H1 (cell line): Measurements from ENCODE around the gene ANK3. TPM values are rescaled to one million over a fixed set of nuclear protein-coding genes. Genes with fewer than 3 reads are reported as not detected.

ENCODE experiments used
- CTCF ChIA-PET: fragments of 300-600 bp; sonication (Branson Sonifier 250); formaldehyde crosslinking; loops from one replicate; lab custom pipeline; 2021; ENCODE audit not compliant: partially characterized antibody; lab: Charles Lee
- POLR2A ChIA-PET: fragments of 300-600 bp; sonication (Branson Sonifier 250); formaldehyde crosslinking; loops from one replicate; lab custom pipeline; 2021; ENCODE audit warnings: inconsistent platforms; ENCODE audit not compliant: partially characterized antibody; lab: Charles Lee
- DNase-seq, 2 experiments: peaks; one replicate each; pipeline versions ENCODE4 v3.0.0 to v3.0.0-alpha.2; 2010 to 2022; ENCODE audit warnings: low spot score in 2 of 2, low read depth in 1 of 2, mixed read lengths in 1 of 2
- FAIRE-seq: peaks from 2 replicates; lab custom pipeline; 2011; peaks lifted over from hg19 to GRCh38; lab: Jason Lieb, UNC
- H2AFZ ChIP-seq: 2 replicates; pipeline ENCODE4 v1.8.1; 2012; ENCODE audit warnings: low read length, inconsistent platforms
- H2AK5ac ChIP-seq: 2 replicates; pipeline ENCODE4 v1.6.1; 2013; ENCODE audit warnings: low read depth, low read length
- H2BK120ac ChIP-seq: replicated peaks from 2 replicates; pipeline ENCODE3; 2013; ENCODE audit warnings: low read depth, low read length, inconsistent platforms
- H2BK12ac ChIP-seq: 2 replicates; pipeline ENCODE4 v1.6.1; 2013; ENCODE audit warnings: low read depth, low read length
- H2BK15ac ChIP-seq: 2 replicates; pipeline ENCODE4 v1.6.1; 2013; ENCODE audit warnings: low read length
- H2BK20ac ChIP-seq: 2 replicates; pipeline ENCODE4 v1.6.1; 2013; ENCODE audit warnings: low read length
- H2BK5ac ChIP-seq: 2 replicates; pipeline ENCODE4 v1.6.1; 2013; ENCODE audit warnings: low read depth, low read length
- H3K14ac ChIP-seq: 2 replicates; pipeline ENCODE4 v1.6.1; 2013; ENCODE audit warnings: inconsistent platforms; ENCODE audit not compliant: insufficient read length
- H3K18ac ChIP-seq: 2 replicates; pipeline ENCODE4 v1.6.1; 2013; ENCODE audit warnings: low read length; ENCODE audit errors: extremely low read depth
- H3K23ac ChIP-seq: 2 replicates; pipeline ENCODE4 v1.6.1; 2013; ENCODE audit warnings: inconsistent platforms; ENCODE audit not compliant: insufficient read length
- H3K23me2 ChIP-seq: 2 replicates; pipeline ENCODE4 v1.6.1; 2013; ENCODE audit warnings: low read depth, low read length
- H3K27ac ChIP-seq: 2 replicates; pipeline ENCODE4 v1.6.1; 2011; ENCODE audit warnings: low read depth, low read length, inconsistent platforms
- H3K27me3 ChIP-seq, 4 experiments: replicated peaks in 1 of 4; 1 replicate in 1 of 4; 2 replicates in 3 of 4; pipeline versions ENCODE4 v1.6.1 to v1.8.1; 2011 to 2013; ENCODE audit warnings: low read length in 3 of 4, mild to moderate bottlenecking in 3 of 4, inconsistent platforms in 2 of 4, mixed read lengths in 2 of 4, moderate library complexity in 1 of 4; ENCODE audit not compliant: control insufficient read depth in 3 of 4, insufficient read depth in 3 of 4; ENCODE audit errors: extremely low read depth in 1 of 4
- H3K36me3 ChIP-seq, 4 experiments: 2 replicates each; pipeline versions ENCODE4 v1.6.1 to v1.8.1; 2011 to 2013; ENCODE audit warnings: mild to moderate bottlenecking in 4 of 4, low read length in 3 of 4, moderate library complexity in 2 of 4, control low read depth in 1 of 4, inconsistent platforms in 1 of 4; ENCODE audit not compliant: insufficient read depth in 4 of 4, control insufficient read depth in 2 of 4
- H3K4ac ChIP-seq: replicated peaks from 2 replicates; pipeline ENCODE3; 2013; ENCODE audit warnings: low read length, low read depth, mixed read lengths, inconsistent platforms; ENCODE audit not compliant: insufficient read length
- H3K4me1 ChIP-seq, 4 experiments: replicated peaks in 1 of 4; 1 replicate in 1 of 4; 2 replicates in 3 of 4; pipeline versions ENCODE4 v1.6.1 to v1.8.1; 2011 to 2013; ENCODE audit warnings: low read length in 3 of 4, inconsistent platforms in 2 of 4, mixed read lengths in 1 of 4; ENCODE audit not compliant: insufficient read depth in 4 of 4, control insufficient read depth in 3 of 4
- H3K4me2 ChIP-seq, 2 experiments: 2 replicates each; pipeline versions ENCODE4 v1.6.1 to v1.8.1; 2011 to 2013; ENCODE audit warnings: low read depth in 2 of 2, low read length in 2 of 2, control low read depth in 1 of 2, inconsistent platforms in 1 of 2, mild to moderate bottlenecking in 1 of 2; ENCODE audit not compliant: insufficient read depth in 1 of 2
- H3K4me3 ChIP-seq, 4 experiments: fragments of 200-600, 300-600 bp in 1 of 4; sonication (generic), shearing (Covaris generic), sonication (Bioruptor Twin) in 1 of 4; 2 replicates each; pipeline versions ENCODE4 v1.5.1 to v1.8.1; 2011 to 2016; ENCODE audit warnings: low read length in 4 of 4, low read depth in 3 of 4, control low read depth in 2 of 4, inconsistent platforms in 2 of 4, mild to moderate bottlenecking in 2 of 4, mixed read lengths in 1 of 4, moderate library complexity in 1 of 4; ENCODE audit not compliant: insufficient read depth in 2 of 4; ENCODE audit errors: extremely low read depth in 1 of 4
- H3K56ac ChIP-seq: replicated peaks from 2 replicates; pipeline ENCODE3; 2013; ENCODE audit warnings: low read depth, mild to moderate bottlenecking, mixed read lengths, low read length, inconsistent platforms; ENCODE audit not compliant: insufficient read length
- H3K79me1 ChIP-seq: 2 replicates; pipeline ENCODE4 v1.6.1; 2013; ENCODE audit warnings: low read depth, low read length, control low read depth
- H3K79me2 ChIP-seq, 2 experiments: 2 replicates each; pipeline versions ENCODE4 v1.6.1 to v1.8.1; 2012 to 2013; ENCODE audit warnings: low read length in 2 of 2, mild to moderate bottlenecking in 2 of 2, inconsistent platforms in 1 of 2; ENCODE audit not compliant: insufficient read depth in 2 of 2, control insufficient read depth in 1 of 2
- H3K9ac ChIP-seq, 4 experiments: replicated peaks in 1 of 4; 1 replicate in 1 of 4; 2 replicates in 3 of 4; pipeline versions ENCODE4 v1.6.1 to v1.8.1; 2011 to 2013; ENCODE audit warnings: low read depth in 3 of 4, low read length in 3 of 4, control low read depth in 2 of 4, mild to moderate bottlenecking in 2 of 4, moderate library complexity in 2 of 4, inconsistent platforms in 1 of 4; ENCODE audit errors: extremely low read depth in 1 of 4
- H3K9me3 ChIP-seq, 2 experiments: 2 replicates each; pipeline versions ENCODE4 v1.6.1 to v1.8.1; 2012 to 2013; ENCODE audit warnings: mild to moderate bottlenecking in 2 of 2, moderate library complexity in 2 of 2, control low read depth in 1 of 2, inconsistent platforms in 1 of 2, low read depth in 1 of 2, low read length in 1 of 2, mixed read lengths in 1 of 2; ENCODE audit not compliant: insufficient read depth in 2 of 2
- H4K20me1 ChIP-seq, 2 experiments: replicated peaks in 1 of 2; 2 replicates each; pipeline versions ENCODE3 to v1.8.1; 2011 to 2013; ENCODE audit warnings: inconsistent platforms in 2 of 2, low read length in 2 of 2, mild to moderate bottlenecking in 1 of 2; ENCODE audit not compliant: insufficient read depth in 2 of 2, control insufficient read depth in 1 of 2
- H4K5ac ChIP-seq: 2 replicates; pipeline ENCODE4 v1.6.1; 2013; ENCODE audit warnings: low read length, low read depth, mixed read lengths, inconsistent platforms; ENCODE audit not compliant: insufficient read length
- H4K8ac ChIP-seq: 2 replicates; pipeline ENCODE4 v1.8.0; 2013; ENCODE audit warnings: mild to moderate bottlenecking, moderate library complexity, low read length, inconsistent platforms; ENCODE audit not compliant: insufficient read depth; ENCODE audit errors: extremely low read depth
- H4K91ac ChIP-seq: replicated peaks from 2 replicates; pipeline ENCODE3; 2013; ENCODE audit warnings: low read length, mixed read lengths, inconsistent platforms; ENCODE audit not compliant: insufficient read length
- ATF3 ChIP-seq: IDR thresholded peaks from 2 replicates; pipeline ENCODE4 v1.6.1; 2011; ENCODE audit warnings: low read depth, mild to moderate bottlenecking, low read length; ENCODE audit not compliant: insufficient read depth
- CREB1 ChIP-seq: IDR thresholded peaks from 2 replicates; pipeline ENCODE4 v1.6.1; 2012; ENCODE audit warnings: inconsistent platforms
- E2F6 ChIP-seq: IDR thresholded peaks from 2 replicates; pipeline ENCODE4 v1.6.1; 2012; ENCODE audit warnings: inconsistent platforms
- GABPA ChIP-seq: IDR thresholded peaks from 2 replicates; pipeline ENCODE4 v1.6.1; 2011; ENCODE audit warnings: mild to moderate bottlenecking, low read length, moderate library complexity, borderline replicate concordance; ENCODE audit not compliant: insufficient read depth
- HDAC2 ChIP-seq, 2 experiments: fragments of 300-600 bp in 1 of 2; sonication (generic) in 1 of 2; IDR thresholded peaks; 2 replicates each; pipeline ENCODE4 v1.6.1; 2011 to 2012; ENCODE audit warnings: low read depth in 2 of 2, low read length in 2 of 2, mild to moderate bottlenecking in 2 of 2, moderate library complexity in 2 of 2, borderline replicate concordance in 1 of 2, inconsistent platforms in 1 of 2
- KDM4A ChIP-seq: IDR thresholded peaks from one replicate; pipeline ENCODE4 v1.7.1; 2012; ENCODE audit warnings: low read depth, mild to moderate bottlenecking, moderate library complexity, low read length, inconsistent platforms; ENCODE audit not compliant: severe bottlenecking
- NRF1 ChIP-seq: IDR thresholded peaks from 2 replicates; pipeline ENCODE4 v1.6.1; 2011; ENCODE audit warnings: mild to moderate bottlenecking, low read depth, low read length, improper control_type of control experiment
- POLR2A ChIP-seq, 2 experiments: IDR thresholded peaks; 1 replicate in 1 of 2; 2 replicates in 1 of 2; pipeline ENCODE4 v1.6.1; 2011; ENCODE audit warnings: low read depth in 2 of 2, low read length in 2 of 2, mild to moderate bottlenecking in 2 of 2; ENCODE audit errors: control extremely low read depth in 1 of 2
- RXRA ChIP-seq: IDR thresholded peaks from 2 replicates; pipeline ENCODE4 v1.6.1; 2011; ENCODE audit warnings: low read depth, mild to moderate bottlenecking, low read length, moderate library complexity; ENCODE audit not compliant: insufficient read depth
- SIN3A ChIP-seq, 2 experiments: IDR thresholded peaks in 1 of 2; conservative IDR thresholded peaks in 1 of 2; 2 replicates each; pipeline ENCODE4 v1.6.1; 2011 to 2012; ENCODE audit warnings: low read length in 2 of 2, improper control_type of control experiment in 1 of 2, low read depth in 1 of 2, mild to moderate bottlenecking in 1 of 2
- WGBS, 2 experiments: shearing (Covaris generic) in 1 of 2; methylation state at CpG; one replicate each; pipeline versions ENCODE4 v1.1.6 to v1.1.7; 2013 to 2015; ENCODE audit warnings: low lambda C conversion rate in 2 of 2, mixed read lengths in 2 of 2, inconsistent platforms in 1 of 2, low coverage in 1 of 2, missing lambda C conversion rate in 1 of 2; ENCODE audit not compliant: insufficient replicate concordance in 2 of 2, insufficient coverage in 1 of 2, insufficient read length in 1 of 2; ENCODE audit errors: extremely low coverage in 1 of 2, missing lambda C conversion rate in 1 of 2; 5-methylcytosine and 5-hydroxymethylcytosine counted together
- polyA plus RNA-seq, 7 experiments: library from polyadenylated mRNA; depleted of rRNA in 3 of 7; stranded (reverse) in 5 of 7; unstranded in 2 of 7; fragments of >200 nt in 5 of 7; fragments of 200-250 nt in 2 of 7; gene quantifications; 1 replicate in 5 of 7; 2 replicates in 1 of 7; 4 replicates in 1 of 7; pipeline versions ENCODE4 v1.2.1 to v1.2.3, GENCODE V29; 2011 to 2013; ENCODE audit warnings: missing spikeins in 2 of 7, mixed read lengths in 2 of 7
- total RNA-seq: library from RNA; stranded (reverse); fragmentation: NEBNext Ultra II Directional; extraction: Animal tissue kit (Norgen Biotek cat#: 25700); gene quantifications from 2 replicates; pipeline ENCODE4 v1.2.1, GENCODE V29; 2021

Gene ANK3
- total and polyA plus RNA-seq, 2 of the 8 experiments (the other 6 are each of a cell fraction or from before 2014, with no cell fraction given) = 18.1 to 67.9 TPM

- Histone ChIP-seq H2AFZ (no peak overlapping the region), H3K14ac (no peak overlapping the region), H4K5ac (no peak overlapping the region), H4K8ac (no peak overlapping the region), H4K20me1 (no peaks in the 10 kb centered on the region), H3K79me2 (no peaks in the 10 kb centered on the region), H3K23ac (no peak overlapping the region), H3K4ac (no peak overlapping the region), H3K4me1 (no peaks in the 10 kb centered on the region), H3K36me3 (no peaks in the 10 kb centered on the region), H3K18ac (no peak overlapping the region), H4K91ac (no peak overlapping the region), H3K4me2 (no peak overlapping the region), H3K23me2 (no peaks in the 10 kb centered on the region), H3K9ac (no peak overlapping the region), H2BK5ac (no peak overlapping the region), H2AK5ac (no peak overlapping the region), H3K4me3 (no peak overlapping the region), H3K27me3 (no peaks in the 10 kb centered on the region), H2BK20ac (no peak overlapping the region), H2BK120ac (no peak overlapping the region), H2BK12ac (no peak overlapping the region), H3K27ac (no peak overlapping the region), H3K56ac (no peak overlapping the region), H3K9me3 (no peaks in the 10 kb centered on the region), H3K79me1 (no peaks in the 10 kb centered on the region), H2BK15ac (no peak overlapping the region)
- ChIA-PET CTCF (interaction anchor here (1.1 to 1.4 kb wide), 2 partner anchors 13 to 42 kb away, joined by 3 read pairs; no protein-coding TSS in a partner anchor), POLR2A (no interaction called here)
- 91% methylated on average over 1 of the region's 1 CpG; no CpG with 5 or more reads in 1 of the 2 experiments for WGBS, 2 experiments
- no peak for DNase-seq
- FAIRE-seq = no peak
- TF ChIP-seq ATF3 = no peak
- TF ChIP-seq HDAC2 (IDR thresholded peaks at IDR 0.05; ENCODE audit: borderline replicate concordance in 1 of 2, low read depth in 2 of 2, low read length in 2 of 2) = no peak
- TF ChIP-seq NRF1 = no peak
- no peak for TF ChIP-seq KDM4A
- no peak for TF ChIP-seq SIN3A (conservative IDR thresholded peaks at IDR 0.05 in 1 of 2, IDR thresholded peaks at IDR 0.05 in 1 of 2; ENCODE audit: low read depth in 1 of 2, low read length in 2 of 2)
- TF ChIP-seq CREB1 = no peak
- TF ChIP-seq GABPA = no peak
- no peak for TF ChIP-seq E2F6
- no peak for TF ChIP-seq RXRA
- no peak for TF ChIP-seq POLR2A (IDR thresholded peaks at IDR 0.05; ENCODE audit: control extremely low read depth in 1 of 2, low read depth in 2 of 2, low read length in 2 of 2)
Measured at GRCh38 chr10:60270426-60270825, 119.2 kb downstream of the ANK3 start.
